ENCODE results near the gene FOXS1. TPM values are rescaled to one million over a fixed set of nuclear protein-coding genes. Genes with fewer than 3 reads are reported as not detected.
"Not testable (repeated sequence)": the region's sequence is repeated elsewhere in the genome, so short reads cannot be mapped to it uniquely, and the experiment has no call there.

Gene FOXS1
- total RNA-seq, 1 experiment from 2014 or later, result not detected

DNA sequence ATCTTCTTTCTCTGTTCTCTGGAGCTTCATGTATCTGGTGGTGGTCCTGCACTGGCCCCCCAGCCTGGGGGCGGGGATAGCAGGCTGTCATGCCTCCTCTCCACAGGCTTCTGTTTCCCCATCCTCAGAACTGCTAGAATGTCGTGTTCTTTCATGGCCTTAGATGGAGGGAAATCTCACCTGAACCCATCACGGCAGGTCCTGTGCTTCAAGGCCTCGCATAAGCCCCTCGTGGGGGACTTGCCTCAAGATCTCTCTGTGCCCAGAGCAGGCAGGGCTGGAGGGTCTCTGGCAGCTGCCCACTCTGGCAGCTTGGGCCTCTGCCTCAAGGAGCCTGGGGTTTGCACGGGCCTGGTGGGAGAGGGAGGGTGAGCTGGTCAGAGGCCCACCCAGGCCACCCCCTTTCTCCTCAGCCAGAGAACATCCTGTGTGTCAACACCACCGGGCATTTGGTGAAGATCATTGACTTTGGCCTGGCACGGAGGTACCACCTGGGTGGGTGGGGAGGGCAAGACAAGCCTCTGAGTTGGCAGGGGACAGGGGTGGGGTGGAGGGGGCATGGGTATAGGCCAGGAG is 14.9 kb downstream of the FOXS1 start:
- no peak for DNase-seq (ENCODE audit: low read depth)
- in situ Hi-C loops (cut with HindIII; ENCODE audit: low pct_unique_long_range_greater_than_20kb, low sequenced_read_pairs), result no loop called here

DNA sequence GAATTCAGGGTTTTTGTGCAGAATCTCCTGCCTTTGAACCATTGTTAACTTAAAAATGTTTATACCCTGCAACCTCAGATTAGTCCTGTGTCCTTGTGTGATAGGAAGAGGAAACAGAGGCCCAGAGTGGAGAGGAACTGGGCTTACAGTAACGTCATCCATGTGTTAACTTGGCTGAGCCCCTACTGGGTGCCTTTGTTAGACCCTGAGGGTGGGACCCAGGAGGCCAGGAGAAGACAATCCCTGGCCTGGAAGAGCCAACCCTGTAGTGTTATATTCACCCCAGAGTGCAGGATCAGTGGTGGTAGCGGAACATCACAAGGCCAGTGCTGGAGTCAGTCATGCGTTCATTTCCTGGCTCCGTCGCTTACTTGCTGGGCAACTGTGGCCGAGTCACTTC is 15.7 kb downstream of the FOXS1 start:
- no peak for DNase-seq (ENCODE audit: low read depth)
- in situ Hi-C loops (cut with HindIII; ENCODE audit: low pct_unique_long_range_greater_than_20kb, low sequenced_read_pairs), result no loop called here

DNA sequence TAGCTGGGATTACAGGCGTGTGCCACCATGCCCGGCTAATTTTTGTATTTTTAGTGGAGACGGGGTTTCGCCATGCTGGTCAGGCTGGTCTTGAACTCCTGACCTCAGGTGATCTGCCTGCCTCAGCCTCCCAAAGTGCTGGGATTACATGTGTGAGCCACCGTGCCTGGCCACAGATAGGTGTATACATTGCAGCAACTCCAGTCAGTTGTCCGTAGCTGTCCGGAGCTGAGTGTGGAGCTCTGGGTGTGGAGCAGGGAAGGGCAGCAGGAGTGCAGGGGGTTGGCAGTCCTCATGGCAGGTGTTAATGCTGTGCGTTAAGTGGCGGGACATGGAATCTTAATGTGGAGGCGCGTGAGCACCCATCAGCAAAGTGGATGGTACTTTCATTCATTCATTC is 17.4 kb downstream of the FOXS1 start:
- DNase-seq (ENCODE audit: low read depth); in situ Hi-C loops (cut with HindIII; ENCODE audit: low pct_unique_long_range_greater_than_20kb, low sequenced_read_pairs): not testable (repeated sequence)

DNA sequence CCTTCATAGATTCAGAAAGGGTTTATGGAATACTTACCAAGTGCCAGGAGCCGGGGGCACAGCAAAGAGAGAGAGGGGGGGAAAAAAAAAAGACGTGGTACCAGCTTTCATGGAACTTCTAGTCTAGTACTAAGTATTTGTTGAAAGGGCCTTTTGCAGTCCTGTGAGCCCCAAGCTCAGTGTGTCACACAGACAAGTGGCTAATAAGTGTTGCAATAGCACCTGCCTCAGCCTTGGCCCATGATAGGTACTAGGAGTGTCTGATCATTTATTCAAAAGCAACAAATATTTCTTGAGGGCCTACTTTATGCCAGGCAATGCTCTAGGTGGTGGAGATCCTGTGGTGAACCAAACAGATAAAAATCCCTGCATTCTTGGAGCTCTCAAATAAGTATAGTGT is 18.3 kb downstream of the FOXS1 start:
- no peak for DNase-seq (ENCODE audit: low read depth)
- in situ Hi-C loops (cut with HindIII; ENCODE audit: low pct_unique_long_range_greater_than_20kb, low sequenced_read_pairs), result no loop called here

DNA sequence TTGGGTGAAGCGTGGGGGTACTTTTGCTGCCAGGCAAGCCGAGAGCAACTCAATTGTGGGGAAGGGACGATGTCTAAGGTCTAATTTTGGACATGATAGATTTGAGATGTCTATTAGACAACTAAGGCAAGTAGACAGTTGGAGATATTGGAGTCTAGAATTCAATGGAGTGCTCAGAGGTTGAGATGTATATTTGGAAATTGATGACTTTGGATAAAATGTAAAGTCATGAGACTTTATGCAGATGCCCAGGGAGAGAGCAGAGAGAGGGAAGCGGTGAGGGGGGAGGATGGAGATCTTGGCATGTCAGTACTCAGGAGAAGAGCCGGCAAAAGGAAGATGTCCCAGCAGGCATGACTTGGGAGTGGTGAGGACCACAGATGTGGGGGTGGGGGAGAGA is 19.3 kb downstream of the FOXS1 start:
- in situ Hi-C loops (cut with HindIII; ENCODE audit: low pct_unique_long_range_greater_than_20kb, low sequenced_read_pairs), result no loop called here
- DNase-seq (ENCODE audit: low read depth), result no peak

DNA sequence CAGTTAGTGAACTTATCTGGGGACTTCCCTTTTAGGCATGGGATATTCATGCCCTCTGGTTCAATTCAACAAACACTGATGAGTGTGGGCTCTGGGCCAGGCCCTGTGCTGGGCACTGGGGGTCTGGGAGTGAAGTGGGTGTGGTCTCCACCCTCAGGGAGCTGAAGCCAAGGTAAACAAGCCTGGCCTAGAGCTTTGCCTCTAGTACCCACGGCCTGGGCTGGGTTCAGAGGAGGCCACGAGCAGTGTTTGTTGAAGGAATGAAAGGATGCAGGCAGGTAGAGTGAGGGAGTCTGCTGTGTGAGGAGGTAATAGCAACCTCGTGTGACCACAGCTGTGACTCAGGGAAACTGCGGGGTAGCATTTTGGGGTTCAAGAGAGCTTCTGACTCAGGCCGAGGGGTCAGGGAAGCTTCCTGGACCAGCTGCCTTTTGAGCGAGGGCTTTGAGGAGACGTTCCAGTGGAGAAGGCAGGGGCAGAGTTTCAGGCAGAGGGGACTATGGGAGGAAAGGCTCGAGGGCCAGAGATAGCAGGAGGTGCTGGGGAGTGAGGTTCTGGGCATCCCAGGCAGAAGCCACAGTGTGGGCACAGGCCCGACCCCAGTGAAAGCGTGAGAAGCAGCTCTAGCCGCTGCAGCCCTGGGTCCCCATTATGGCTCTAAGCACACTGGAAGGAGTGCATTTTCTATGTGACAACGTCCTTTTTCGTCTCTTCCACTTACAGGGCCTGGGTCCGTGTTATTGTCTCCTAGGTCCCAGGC is 20.7 kb downstream of the FOXS1 start:
- in situ Hi-C loops (cut with HindIII; ENCODE audit: low pct_unique_long_range_greater_than_20kb, low sequenced_read_pairs), result no loop called here
- no peak for DNase-seq (ENCODE audit: low read depth)

DNA sequence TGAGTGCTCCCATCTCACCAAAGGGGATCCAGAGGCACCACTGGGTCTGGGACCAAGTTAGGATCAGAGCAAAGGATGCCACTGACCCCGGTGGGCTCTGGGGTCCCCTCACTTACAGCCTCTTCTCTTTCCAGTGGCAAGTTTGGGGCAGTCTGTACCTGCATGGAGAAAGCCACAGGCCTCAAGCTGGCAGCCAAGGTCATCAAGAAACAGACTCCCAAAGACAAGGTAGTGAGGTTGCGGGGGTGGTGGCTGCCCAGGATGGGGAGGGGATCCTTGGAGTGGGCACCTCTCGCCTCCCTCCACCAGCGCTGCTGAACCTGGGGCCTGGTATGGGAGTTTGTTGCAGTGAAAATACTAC is 21.3 kb downstream of the FOXS1 start:
- DNase-seq (ENCODE audit: low read depth), result no peak
- in situ Hi-C loops (cut with HindIII; ENCODE audit: low pct_unique_long_range_greater_than_20kb, low sequenced_read_pairs), result no loop called here

DNA sequence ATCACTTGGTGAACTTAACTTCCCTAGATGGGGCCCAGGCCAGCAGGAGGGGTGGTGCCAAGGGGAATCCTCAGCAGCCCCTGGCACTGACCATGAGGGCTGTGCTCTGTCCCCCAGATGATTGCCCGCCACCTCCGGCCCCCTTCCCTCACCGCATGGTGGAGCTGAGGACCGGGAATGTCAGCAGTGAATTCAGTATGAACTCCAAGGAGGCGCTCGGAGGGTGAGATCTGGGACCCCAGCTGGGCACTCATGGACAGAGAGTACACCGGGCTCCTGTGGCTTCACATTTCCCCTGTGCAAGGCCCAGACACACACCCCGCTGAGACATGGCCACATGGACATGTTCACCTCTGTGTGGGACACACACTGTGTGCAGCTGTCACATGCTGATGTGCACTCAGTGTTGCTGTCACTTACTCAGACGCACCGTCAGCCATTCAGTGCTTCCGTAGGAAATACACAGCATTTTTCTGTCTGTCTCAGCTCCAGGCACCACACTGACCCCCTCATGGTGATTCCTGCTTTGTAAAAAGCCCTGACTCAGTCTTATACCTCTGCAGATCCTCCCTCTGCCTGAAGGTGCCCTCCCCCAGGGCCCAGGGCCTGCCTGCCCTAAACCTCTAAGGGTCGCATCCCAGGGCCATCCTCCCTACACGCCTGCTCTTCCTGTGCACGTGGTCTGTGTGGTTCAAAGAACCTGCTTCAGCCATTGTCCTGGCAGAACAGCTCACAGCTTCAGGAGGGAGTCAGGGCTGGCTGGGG is 21.9 kb downstream of the FOXS1 start:
- no peak for DNase-seq (ENCODE audit: low read depth)
- in situ Hi-C loops (cut with HindIII; ENCODE audit: low pct_unique_long_range_greater_than_20kb, low sequenced_read_pairs), result no loop called here

DNA sequence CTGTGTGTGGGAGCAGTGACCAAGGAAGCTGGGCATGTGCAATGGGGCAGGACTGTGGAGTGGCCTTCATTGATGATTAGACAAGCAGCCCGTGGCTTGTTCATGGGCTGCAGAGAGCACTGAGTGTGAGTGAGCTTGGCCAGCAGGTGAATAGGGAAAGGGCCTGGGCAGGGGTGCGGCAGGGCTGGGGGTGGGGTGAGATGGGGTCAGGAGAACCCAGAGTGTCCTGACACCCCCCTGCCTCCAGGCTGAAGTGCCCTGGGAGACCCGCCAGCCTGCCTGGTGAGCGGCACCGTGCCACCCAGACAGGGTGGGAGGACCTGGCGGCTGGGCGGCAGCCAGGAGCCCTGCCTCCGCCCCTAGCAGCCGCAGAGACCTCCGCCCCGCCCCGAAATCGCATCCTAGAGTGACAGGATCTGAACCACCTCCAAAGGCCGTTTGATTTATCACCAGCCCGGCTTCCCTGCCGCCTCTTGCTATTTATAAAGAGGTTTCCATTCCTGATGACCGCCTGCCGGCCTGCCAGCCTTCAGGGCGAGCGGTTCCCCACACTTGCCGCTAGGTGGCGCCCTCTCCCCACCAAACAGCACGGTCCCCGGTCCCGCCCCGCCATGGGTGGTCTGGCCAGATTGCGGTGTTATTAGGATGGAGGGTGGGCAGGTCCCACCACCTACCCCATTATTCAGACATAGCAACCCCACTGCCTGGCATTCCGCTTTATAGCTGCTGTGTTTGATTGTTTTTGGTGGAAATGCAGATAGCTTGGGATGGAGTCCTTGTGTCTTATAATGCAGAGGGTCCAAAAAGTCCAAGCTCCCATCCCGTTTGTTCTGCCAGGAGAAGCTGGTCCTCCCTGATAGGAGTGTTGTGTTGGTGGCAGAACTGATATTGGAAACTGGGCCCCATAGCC is 22.7 kb downstream of the FOXS1 start:
- peak; percentile 96 for DNase-seq (ENCODE audit: low read depth)
- in situ Hi-C loops (cut with HindIII; ENCODE audit: low pct_unique_long_range_greater_than_20kb, low sequenced_read_pairs), result no loop called here

DNA sequence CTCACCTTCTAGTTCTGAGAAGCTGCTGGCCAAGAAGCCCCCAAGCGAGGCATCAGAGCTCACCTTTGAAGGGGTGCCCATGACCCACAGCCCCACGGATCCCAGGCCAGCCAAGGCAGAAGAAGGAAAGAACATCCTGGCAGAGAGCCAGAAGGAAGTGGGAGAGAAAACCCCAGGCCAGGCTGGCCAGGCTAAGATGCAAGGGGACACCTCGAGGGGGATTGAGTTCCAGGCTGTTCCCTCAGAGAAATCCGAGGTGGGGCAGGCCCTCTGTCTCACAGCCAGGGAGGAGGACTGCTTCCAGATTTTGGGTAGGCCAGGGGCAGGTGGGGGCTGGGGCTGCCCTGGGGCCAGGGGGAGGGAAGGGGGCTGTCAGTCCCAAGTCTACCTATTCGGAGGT is 24.0 kb downstream of the FOXS1 start:
- in situ Hi-C loops (cut with HindIII; ENCODE audit: low pct_unique_long_range_greater_than_20kb, low sequenced_read_pairs), result no loop called here
- no peak for DNase-seq (ENCODE audit: low read depth)

DNA sequence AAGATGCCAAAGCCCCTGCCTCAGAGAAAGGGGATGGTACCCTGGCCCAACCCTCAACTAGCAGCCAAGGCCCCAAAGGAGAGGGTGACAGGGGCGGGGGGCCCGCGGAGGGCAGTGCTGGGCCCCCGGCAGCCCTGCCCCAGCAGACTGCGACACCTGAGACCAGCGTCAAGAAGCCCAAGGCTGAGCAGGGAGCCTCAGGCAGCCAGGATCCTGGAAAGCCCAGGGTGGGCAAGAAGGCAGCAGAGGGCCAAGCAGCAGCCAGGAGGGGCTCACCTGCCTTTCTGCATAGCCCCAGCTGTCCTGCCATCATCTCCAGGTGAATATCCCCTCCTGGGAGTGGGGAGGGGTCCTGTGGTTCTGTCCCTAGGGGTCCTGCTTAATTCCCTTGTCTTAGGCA is 25.2 kb downstream of the FOXS1 start:
- in situ Hi-C loops (cut with HindIII; ENCODE audit: low pct_unique_long_range_greater_than_20kb, low sequenced_read_pairs), result no loop called here
- DNase-seq (ENCODE audit: low read depth), result no peak

DNA sequence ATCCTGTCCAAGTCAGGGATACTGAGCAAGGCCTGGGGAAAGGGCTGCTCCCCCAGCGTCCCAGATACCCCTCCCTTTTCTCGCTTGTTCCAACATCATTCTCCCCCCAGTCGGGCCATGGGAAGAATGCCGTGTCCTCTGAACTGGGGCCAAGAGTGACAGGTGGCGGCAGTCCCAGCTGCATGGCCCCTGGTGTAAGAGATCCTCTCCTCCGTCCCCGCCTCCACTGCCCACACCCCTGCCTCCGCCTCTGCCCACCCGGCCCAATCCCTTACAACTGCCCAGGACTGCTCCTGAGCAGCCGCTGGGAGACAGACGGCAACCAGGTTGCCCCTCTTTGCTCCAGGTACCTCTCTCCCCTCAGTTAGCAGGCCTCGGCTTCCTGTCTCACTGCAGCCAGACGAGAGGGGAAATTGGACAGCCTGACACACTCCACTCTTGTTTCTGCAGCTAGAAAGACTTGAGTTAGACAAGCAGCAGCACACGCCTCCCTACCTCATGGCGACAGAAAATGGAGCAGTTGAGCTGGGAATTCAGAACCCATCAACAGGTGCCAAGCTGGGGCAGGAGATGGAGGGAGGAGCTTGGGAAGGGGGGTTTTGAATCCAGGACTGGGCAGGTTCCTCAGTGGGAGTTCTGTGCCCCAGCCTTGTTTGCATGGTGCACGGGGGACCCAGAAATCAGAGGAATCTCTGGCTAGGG is 26.2 kb downstream of the FOXS1 start, which contains the start of gene MYLK2:
TSS of gene MYLK2 (plus strand) at position 274 of the 702 bp plus-strand sequence. CDS start at position 499, 225 bp downstream.
- in situ Hi-C loops (cut with HindIII; ENCODE audit: low pct_unique_long_range_greater_than_20kb, low sequenced_read_pairs), result no loop called here
- DNase-seq (ENCODE audit: low read depth), result no peak

DNA sequence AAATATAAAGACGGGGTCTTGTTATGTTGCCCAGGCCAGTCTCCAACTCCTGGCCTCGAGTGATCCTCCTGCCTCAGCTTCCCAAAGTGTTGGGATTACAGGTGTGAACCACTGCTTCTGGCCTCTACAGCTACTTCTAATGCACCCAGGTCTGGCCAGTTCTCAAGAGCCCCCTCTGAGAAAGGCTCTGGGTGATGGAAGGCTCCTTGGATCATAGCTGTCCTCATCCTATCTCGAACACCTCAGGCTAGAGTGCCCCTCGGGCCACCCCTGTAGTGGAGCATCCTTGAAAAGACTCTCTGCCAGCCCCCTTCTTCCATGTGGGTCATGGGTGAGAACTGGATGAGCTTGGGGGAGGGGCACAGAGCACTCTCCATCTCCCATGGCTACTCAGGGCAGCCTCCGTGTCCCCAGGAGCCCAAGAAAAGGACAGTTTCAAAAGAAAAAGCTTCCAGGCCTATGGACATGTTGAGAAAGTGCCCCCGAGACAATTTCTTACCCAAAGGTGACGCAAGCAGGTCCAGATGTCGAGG is 27.0 kb downstream of the FOXS1 start:
- no peak for DNase-seq (ENCODE audit: low read depth)
- in situ Hi-C loops (cut with HindIII; ENCODE audit: low pct_unique_long_range_greater_than_20kb, low sequenced_read_pairs), result no loop called here

DNA sequence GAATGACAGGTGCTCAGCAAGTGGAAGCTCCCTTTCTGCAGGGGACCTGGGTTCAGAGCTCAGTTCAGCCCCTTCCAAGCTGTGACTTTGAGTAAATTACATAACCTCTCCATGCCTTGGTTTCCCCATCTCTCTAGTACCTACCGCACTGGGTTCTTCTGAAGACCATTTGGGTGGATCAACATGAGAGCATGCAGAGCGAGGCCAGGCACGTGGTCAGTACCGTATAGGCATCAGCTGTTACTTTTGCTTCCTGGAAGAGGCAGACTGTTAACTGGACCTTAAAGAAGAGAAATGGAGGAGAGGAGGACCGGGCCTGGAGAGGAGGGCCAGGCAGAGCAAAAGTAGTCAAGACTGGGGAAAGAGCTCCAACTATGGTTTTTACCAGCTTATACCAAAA is 27.9 kb downstream of the FOXS1 start:
- DNase-seq (ENCODE audit: low read depth), result no peak
- in situ Hi-C loops (cut with HindIII; ENCODE audit: low pct_unique_long_range_greater_than_20kb, low sequenced_read_pairs), result no loop called here

DNA sequence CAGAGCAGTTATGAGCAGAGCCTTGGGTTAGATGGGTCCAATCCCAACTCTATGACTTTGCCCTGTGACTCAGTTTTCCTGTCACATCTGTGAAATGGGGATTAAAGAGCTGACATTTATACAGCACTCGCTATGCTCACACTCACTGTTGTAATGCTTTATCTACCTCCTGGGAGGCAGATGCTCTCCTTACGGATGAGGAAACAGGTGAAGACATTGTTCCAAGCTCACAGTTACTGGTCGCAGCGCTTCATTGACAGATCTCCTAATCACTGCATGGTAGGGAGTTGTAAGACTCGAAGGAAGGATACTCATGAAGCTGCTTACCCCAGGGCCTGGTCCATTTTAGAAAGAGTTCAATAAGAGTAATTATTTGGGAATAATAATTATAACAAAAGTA is 29.2 kb downstream of the FOXS1 start:
- in situ Hi-C loops (cut with HindIII; ENCODE audit: low pct_unique_long_range_greater_than_20kb, low sequenced_read_pairs), result no loop called here
- DNase-seq (ENCODE audit: low read depth), result no peak

DNA sequence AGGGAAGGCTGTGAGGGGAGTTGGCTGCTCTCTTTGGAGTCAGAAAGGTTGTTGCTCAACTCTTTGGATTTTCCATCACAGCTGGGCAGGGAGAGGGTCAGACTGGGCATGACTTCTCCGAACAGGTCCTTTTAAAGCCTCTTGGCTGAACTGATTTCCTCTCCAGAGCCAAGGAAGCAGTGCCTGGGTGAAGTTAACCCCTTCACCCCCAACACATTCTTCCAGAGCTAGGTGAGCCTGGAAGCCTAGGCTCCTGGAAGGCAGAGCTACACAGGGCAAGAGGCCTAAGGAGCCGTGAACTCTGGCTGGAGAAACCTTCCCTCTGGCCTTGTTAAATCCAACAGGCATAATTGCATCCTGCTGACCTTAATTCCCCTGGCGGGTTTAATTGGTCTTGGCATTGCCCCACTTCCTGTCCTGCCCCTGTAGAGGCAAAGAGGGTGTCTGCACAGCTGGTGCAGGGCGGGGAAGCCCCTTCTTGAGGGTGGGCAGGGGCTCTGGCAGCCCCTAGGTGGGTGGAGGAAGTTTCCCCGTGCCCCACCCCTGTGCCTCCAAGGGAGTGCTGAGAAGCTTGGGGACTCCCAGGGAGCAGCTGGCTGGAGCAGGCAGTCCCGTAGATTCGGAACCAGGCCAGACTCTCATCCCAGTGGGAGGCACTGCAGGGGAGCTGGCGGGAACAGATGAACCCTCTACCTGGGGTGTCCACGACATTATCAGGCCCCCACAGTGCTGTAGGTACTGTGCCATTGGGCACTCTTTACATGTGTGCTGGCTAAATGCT is 29.8 kb downstream of the FOXS1 start:
- in situ Hi-C loops (cut with HindIII; ENCODE audit: low pct_unique_long_range_greater_than_20kb, low sequenced_read_pairs), result no loop called here
- DNase-seq (ENCODE audit: low read depth), result no peak

DNA sequence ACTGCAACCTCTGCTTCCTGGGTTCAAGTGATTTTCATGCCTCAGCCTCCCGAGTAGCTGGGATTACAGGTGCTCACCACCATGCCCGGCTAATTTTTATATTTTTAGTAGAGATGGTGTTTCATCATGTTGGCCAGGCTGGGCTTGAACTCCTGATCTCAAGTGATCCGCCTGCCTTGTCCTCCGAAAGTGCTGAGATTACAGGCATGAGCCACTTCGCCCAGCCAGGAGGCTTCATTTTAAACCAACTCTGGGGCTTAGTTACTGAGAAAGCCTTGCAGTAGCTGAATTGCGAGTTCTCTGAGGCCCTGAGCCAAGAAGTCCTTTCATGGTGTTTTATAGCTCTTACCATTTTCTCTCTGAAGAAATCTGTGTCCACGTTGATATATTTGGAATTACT is 31.3 kb downstream of the FOXS1 start:
- in situ Hi-C loops (cut with HindIII; ENCODE audit: low pct_unique_long_range_greater_than_20kb, low sequenced_read_pairs), result not testable (repeated sequence)

More for the DNA sequence above, 31.3 kb downstream of the FOXS1 start:
- DNase-seq (ENCODE audit: low read depth), result not testable (repeated sequence)
